ENCODE data around the gene NCF2.

Gene NCF2

GRCh38 chr1:183537405-183537804, 52.9 kb downstream of the NCF2 start:
- H4K20me1 ChIP-seq (ENCODE audit: insufficient read depth, low read length), result no peaks in the 10 kb centered on the region
- H3K4me1 ChIP-seq (ENCODE audit: low read length), result peaks cover 10% of the 10 kb centered on the region
- no peak overlapping the region for H3K27ac ChIP-seq (ENCODE audit: low read length)
- TF ChIP-seq CTCF (IDR thresholded peaks at IDR 0.05; ENCODE audit: low read depth, low read length), result no peak
- TF ChIP-seq EZH2phosphoT487 (IDR thresholded peaks at IDR 0.05; ENCODE audit: low read depth), result no peak
- no peak overlapping the region for H2AFZ ChIP-seq (ENCODE audit: low read depth, low read length)
- no peak overlapping the region for H3K4me3 ChIP-seq (ENCODE audit: low read length)
- peaks cover 68% of the 10 kb centered on the region for H3K36me3 ChIP-seq (replicated peaks; ENCODE audit: low read depth, low read length)
- H3K9ac ChIP-seq (ENCODE audit: low read length), result no peak overlapping the region
- no peaks in the 10 kb centered on the region for H3K9me3 ChIP-seq (ENCODE audit: insufficient read depth, low read length)
- no peak overlapping the region for H3K4me2 ChIP-seq (ENCODE audit: low read length)
- no peaks in the 10 kb centered on the region for H3K79me2 ChIP-seq (ENCODE audit: low read length)
- H3K27me3 ChIP-seq (ENCODE audit: low read depth, low read length), result no peaks in the 10 kb centered on the region

GRCh38 chr1:183533617-183534174, 56.6 kb downstream of the NCF2 start:
- H4K20me1 ChIP-seq (ENCODE audit: insufficient read depth, low read length), result 0 out of 2 replicates have a peak, but pooled peaks cover 5% of the 10 kb centered on the region
- H3K4me2 ChIP-seq (ENCODE audit: low read length), result no peak overlapping the region
- H3K4me3 ChIP-seq (ENCODE audit: low read length), result no peak overlapping the region
- peaks cover 66% of the 10 kb centered on the region for H3K36me3 ChIP-seq (replicated peaks; ENCODE audit: low read depth, low read length)
- no peaks in the 10 kb centered on the region for H3K9me3 ChIP-seq (ENCODE audit: insufficient read depth, low read length)
- no peak overlapping the region for H2AFZ ChIP-seq (ENCODE audit: low read depth, low read length)
- no peak overlapping the region for H3K27ac ChIP-seq (ENCODE audit: low read length)
- no peaks in the 10 kb centered on the region for H3K79me2 ChIP-seq (ENCODE audit: low read length)
- no peaks in the 10 kb centered on the region for H3K4me1 ChIP-seq (ENCODE audit: low read length)
- TF ChIP-seq CTCF (IDR thresholded peaks at IDR 0.05; ENCODE audit: low read depth, low read length) (no peak), EZH2phosphoT487 (IDR thresholded peaks at IDR 0.05; ENCODE audit: low read depth) (no peak)
- no peaks in the 10 kb centered on the region for H3K27me3 ChIP-seq (ENCODE audit: low read depth, low read length)
- no peak overlapping the region for H3K9ac ChIP-seq (ENCODE audit: low read length)

GRCh38 chr1:183528577-183528976, 61.7 kb downstream of the NCF2 start:
- Histone ChIP-seq H3K4me1 (ENCODE audit: low read length) (no peaks in the 10 kb centered on the region), H3K27me3 (ENCODE audit: low read depth, low read length) (no peaks in the 10 kb centered on the region), H3K4me2 (ENCODE audit: low read length) (no peak overlapping the region), H3K79me2 (ENCODE audit: low read length) (peaks cover 5% of the 10 kb centered on the region; the same call in 1 of the 2 replicates), H3K36me3 (replicated peaks; ENCODE audit: low read depth, low read length) (peaks cover 55% of the 10 kb centered on the region), H4K20me1 (ENCODE audit: insufficient read depth, low read length) (0 out of 2 replicates have a peak, but pooled peaks cover 5% of the 10 kb centered on the region), H3K9ac (ENCODE audit: low read length) (no peak overlapping the region), H3K4me3 (ENCODE audit: low read length) (no peak overlapping the region), H2AFZ (ENCODE audit: low read depth, low read length) (no peak overlapping the region), H3K9me3 (ENCODE audit: insufficient read depth, low read length) (no peaks in the 10 kb centered on the region), H3K27ac (ENCODE audit: low read length) (no peak overlapping the region)
- TF ChIP-seq EZH2phosphoT487 (IDR thresholded peaks at IDR 0.05; ENCODE audit: low read depth), result no peak
- no peak for TF ChIP-seq CTCF (IDR thresholded peaks at IDR 0.05; ENCODE audit: low read depth, low read length)

GRCh38 chr1:183522104-183522503, 68.2 kb downstream of the NCF2 start:
- Histone ChIP-seq H2AFZ (ENCODE audit: low read depth, low read length) (no peak overlapping the region), H3K79me2 (ENCODE audit: low read length) (peaks cover 5% of the 10 kb centered on the region; the same call in 1 of the 2 replicates), H3K4me1 (ENCODE audit: low read length) (peaks cover 3% of the 10 kb centered on the region; the same call in 1 of the 2 replicates), H4K20me1 (ENCODE audit: insufficient read depth, low read length) (no peaks in the 10 kb centered on the region), H3K4me2 (ENCODE audit: low read length) (no peak overlapping the region), H3K9me3 (ENCODE audit: insufficient read depth, low read length) (no peaks in the 10 kb centered on the region), H3K4me3 (ENCODE audit: low read length) (no peak overlapping the region), H3K36me3 (replicated peaks; ENCODE audit: low read depth, low read length) (peaks cover 40% of the 10 kb centered on the region), H3K27me3 (ENCODE audit: low read depth, low read length) (no peaks in the 10 kb centered on the region), H3K9ac (ENCODE audit: low read length) (no peak overlapping the region), H3K27ac (ENCODE audit: low read length) (no peak overlapping the region)
- TF ChIP-seq EZH2phosphoT487 (IDR thresholded peaks at IDR 0.05; ENCODE audit: low read depth) (no peak), CTCF (IDR thresholded peaks at IDR 0.05; ENCODE audit: low read depth, low read length) (no peak)

Measured in OCI-LY3 (cell line).